Measurements from ENCODE around the gene PILRB.

Gene PILRB

GRCh38 chr7:100387695-100388094, 29.8 kb downstream of the PILRB start:
- Histone ChIP-seq H3K9me3 (ENCODE audit: severe bottlenecking) (no peaks in the 10 kb centered on the region), H3K4me1 (ENCODE audit: insufficient read depth, poor library complexity, severe bottlenecking) (no peaks in the 10 kb centered on the region), H3K4me3 (ENCODE audit: severe bottlenecking) (no peak overlapping the region), H3K36me3 (ENCODE audit: low read depth) (no peaks in the 10 kb centered on the region), H3K27me3 (ENCODE audit: insufficient read depth, poor library complexity, severe bottlenecking) (no peaks in the 10 kb centered on the region), H3K27ac (ENCODE audit: poor library complexity, severe bottlenecking) (no peak overlapping the region)
- no peak for TF ChIP-seq CTCF (IDR thresholded peaks at IDR 0.05; ENCODE audit: poor library complexity, severe bottlenecking)
- ATAC-seq (ENCODE audit: low read depth) (no peak), DNase-seq (ENCODE audit: low spot score) (no peak)

GRCh38 chr7:100389437-100390088, 31.6 kb downstream of the PILRB start:
- H3K27me3 ChIP-seq (ENCODE audit: insufficient read depth, poor library complexity, severe bottlenecking) = no peaks in the 10 kb centered on the region
- TF ChIP-seq CTCF (IDR thresholded peaks at IDR 0.05; ENCODE audit: poor library complexity, severe bottlenecking) = no peak
- no peaks in the 10 kb centered on the region for H3K4me1 ChIP-seq (ENCODE audit: insufficient read depth, poor library complexity, severe bottlenecking)
- H3K27ac ChIP-seq (ENCODE audit: poor library complexity, severe bottlenecking) = no peak overlapping the region
- no peaks in the 10 kb centered on the region for H3K36me3 ChIP-seq (ENCODE audit: low read depth)
- H3K4me3 ChIP-seq (ENCODE audit: severe bottlenecking) = no peak overlapping the region
- no peaks in the 10 kb centered on the region for H3K9me3 ChIP-seq (ENCODE audit: severe bottlenecking)
- ATAC-seq (ENCODE audit: low read depth) (no peak), DNase-seq (ENCODE audit: low spot score) (no peak)

GRCh38 chr7:100390286-100391009, 32.5 kb downstream of the PILRB start:
- H3K27ac ChIP-seq (ENCODE audit: poor library complexity, severe bottlenecking) = no peak overlapping the region
- no peaks in the 10 kb centered on the region for H3K9me3 ChIP-seq (ENCODE audit: severe bottlenecking)
- H3K4me1 ChIP-seq (ENCODE audit: insufficient read depth, poor library complexity, severe bottlenecking) = no peaks in the 10 kb centered on the region
- DNase-seq (ENCODE audit: low spot score) = no peak
- TF ChIP-seq CTCF (IDR thresholded peaks at IDR 0.05; ENCODE audit: poor library complexity, severe bottlenecking) = no peak
- H3K4me3 ChIP-seq (ENCODE audit: severe bottlenecking) = no peak overlapping the region
- no peaks in the 10 kb centered on the region for H3K36me3 ChIP-seq (ENCODE audit: low read depth)
- ATAC-seq (ENCODE audit: low read depth) = no peak
- no peaks in the 10 kb centered on the region for H3K27me3 ChIP-seq (ENCODE audit: insufficient read depth, poor library complexity, severe bottlenecking)

- Histone ChIP-seq H3K4me3 (ENCODE audit: severe bottlenecking) (no peak overlapping the region), H3K4me1 (ENCODE audit: insufficient read depth, poor library complexity, severe bottlenecking) (no peaks in the 10 kb centered on the region), H3K27ac (ENCODE audit: poor library complexity, severe bottlenecking) (no peak overlapping the region), H3K9me3 (ENCODE audit: severe bottlenecking) (no peaks in the 10 kb centered on the region), H3K36me3 (ENCODE audit: low read depth) (no peaks in the 10 kb centered on the region), H3K27me3 (ENCODE audit: insufficient read depth, poor library complexity, severe bottlenecking) (no peaks in the 10 kb centered on the region)
- TF ChIP-seq CTCF (IDR thresholded peaks at IDR 0.05; ENCODE audit: poor library complexity, severe bottlenecking) = no peak
- ATAC-seq (ENCODE audit: low read depth) (no peak), DNase-seq (ENCODE audit: low spot score) (no peak)
Observed at GRCh38 chr7:100393233-100393905, 35.5 kb downstream of the PILRB start.

Data from RWPE2 (cell line).